ENCODE results near the gene SIL1.
"Not testable (repeated sequence)": the region's sequence is repeated elsewhere in the genome, so short reads cannot be mapped to it uniquely, and the experiment has no call there.

Gene SIL1

DNA sequence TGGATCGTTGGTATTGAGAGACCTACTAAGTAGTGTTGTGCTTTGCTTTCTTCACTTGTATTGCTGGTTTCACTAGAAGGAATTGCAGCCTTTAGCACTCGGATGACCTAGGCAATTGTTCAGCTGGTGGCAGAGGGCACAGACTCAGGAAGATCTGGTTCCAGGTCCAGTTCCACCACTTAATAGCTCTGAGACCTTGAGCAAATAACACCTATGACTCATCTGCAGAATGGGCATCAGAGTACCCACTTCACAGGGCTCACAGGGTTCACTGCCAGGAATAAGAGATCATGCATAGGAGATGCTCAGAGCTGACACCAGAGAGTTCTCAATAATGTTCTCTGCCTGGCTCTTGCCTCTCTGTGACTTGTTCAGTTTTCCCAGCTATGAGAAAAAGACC lies 133.6 kb downstream of the SIL1 start:
- Histone ChIP-seq H3K27me3 (ENCODE audit: insufficient read depth, low read length) (no peaks in the 10 kb centered on the region), H3K4me3 (ENCODE audit: low read length) (no peak overlapping the region), H3K36me3 (ENCODE audit: insufficient read depth, low read length) (no peaks in the 10 kb centered on the region), H3K27ac (ENCODE audit: low read depth, low read length) (no peak overlapping the region), H3K9me3 (ENCODE audit: insufficient read depth, low read depth, low read length) (no peaks in the 10 kb centered on the region), H3K4me1 (ENCODE audit: insufficient read depth, low read length) (peaks cover 8% of the 10 kb centered on the region), H3K9ac (ENCODE audit: low read depth, low read length) (no peak overlapping the region)
- 88% methylated on average over 2 of the region's 2 CpGs for WGBS

DNA sequence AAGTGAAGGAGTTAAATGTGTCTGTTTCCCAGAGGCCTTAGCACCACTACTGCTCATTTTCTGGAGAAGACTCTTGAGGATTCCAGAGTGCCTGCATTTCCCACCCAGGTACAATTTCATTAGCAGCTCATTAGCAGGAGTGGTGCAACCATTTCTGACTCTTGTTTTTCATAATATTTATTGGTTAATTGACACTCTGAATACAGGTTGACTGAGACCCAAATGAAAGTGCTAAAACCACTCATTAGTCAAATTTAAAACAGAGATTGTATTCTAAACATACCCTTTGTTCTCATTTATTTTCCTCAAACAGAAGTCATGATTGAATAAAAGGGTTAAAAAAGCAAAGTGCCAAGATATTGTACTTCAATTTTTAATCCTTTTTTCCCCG lies 134.5 kb downstream of the SIL1 start:
- H3K27ac ChIP-seq (ENCODE audit: low read depth, low read length), result no peak overlapping the region
- no peaks in the 10 kb centered on the region for H3K36me3 ChIP-seq (ENCODE audit: insufficient read depth, low read length)
- no peaks in the 10 kb centered on the region for H3K9me3 ChIP-seq (ENCODE audit: insufficient read depth, low read depth, low read length)
- H3K4me3 ChIP-seq (ENCODE audit: low read length), result no peak overlapping the region
- no peak overlapping the region for H3K9ac ChIP-seq (ENCODE audit: low read depth, low read length)
- H3K4me1 ChIP-seq (ENCODE audit: insufficient read depth, low read length), result peaks cover 8% of the 10 kb centered on the region
- H3K27me3 ChIP-seq (ENCODE audit: insufficient read depth, low read length), result no peaks in the 10 kb centered on the region
- WGBS, result 90% methylated on average over 1 of the region's 1 CpG

GRCh38 chr5:139062910-139063663 lies 135.1 kb downstream of the SIL1 start:
- H3K36me3 ChIP-seq (ENCODE audit: insufficient read depth, low read length), result no peaks in the 10 kb centered on the region
- peaks cover 8% of the 10 kb centered on the region for H3K4me1 ChIP-seq (ENCODE audit: insufficient read depth, low read length)
- no peak overlapping the region for H3K4me3 ChIP-seq (ENCODE audit: low read length)
- no peaks in the 10 kb centered on the region for H3K9me3 ChIP-seq (ENCODE audit: insufficient read depth, low read depth, low read length)
- H3K27ac ChIP-seq (ENCODE audit: low read depth, low read length), result no peak overlapping the region
- 100% methylated on average over 1 of the region's 1 CpG for WGBS
- no peak overlapping the region for H3K9ac ChIP-seq (ENCODE audit: low read depth, low read length)
- no peaks in the 10 kb centered on the region for H3K27me3 ChIP-seq (ENCODE audit: insufficient read depth, low read length)

DNA sequence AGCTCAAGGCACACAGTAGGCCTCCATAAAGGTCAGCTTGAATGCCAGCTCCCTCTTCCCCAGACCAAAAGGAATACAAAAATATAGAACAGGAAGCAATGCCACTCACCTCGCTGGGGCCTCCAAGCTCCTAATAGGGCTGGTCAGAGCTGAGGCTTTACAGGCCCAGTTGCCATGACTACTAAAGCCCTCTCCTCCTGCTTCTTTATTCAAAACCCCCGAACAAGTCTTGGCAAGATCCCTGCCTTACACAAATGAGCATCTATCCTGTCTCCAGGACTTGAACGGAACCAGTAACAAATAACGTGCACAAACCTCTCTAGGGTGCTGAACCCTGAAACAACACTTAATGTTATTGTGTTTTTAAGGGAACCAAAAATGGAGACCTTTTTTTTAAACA lies 136.3 kb downstream of the SIL1 start:
- Histone ChIP-seq H3K9ac (ENCODE audit: low read depth, low read length) (no peak overlapping the region), H3K4me1 (ENCODE audit: insufficient read depth, low read length) (peaks cover 8% of the 10 kb centered on the region), H3K36me3 (ENCODE audit: insufficient read depth, low read length) (no peaks in the 10 kb centered on the region), H3K9me3 (ENCODE audit: insufficient read depth, low read depth, low read length) (no peaks in the 10 kb centered on the region), H3K27ac (ENCODE audit: low read depth, low read length) (no peak overlapping the region), H3K27me3 (ENCODE audit: insufficient read depth, low read length) (no peaks in the 10 kb centered on the region), H3K4me3 (ENCODE audit: low read length) (no peak overlapping the region)
- 70% methylated on average over 4 of the region's 4 CpGs for WGBS

DNA sequence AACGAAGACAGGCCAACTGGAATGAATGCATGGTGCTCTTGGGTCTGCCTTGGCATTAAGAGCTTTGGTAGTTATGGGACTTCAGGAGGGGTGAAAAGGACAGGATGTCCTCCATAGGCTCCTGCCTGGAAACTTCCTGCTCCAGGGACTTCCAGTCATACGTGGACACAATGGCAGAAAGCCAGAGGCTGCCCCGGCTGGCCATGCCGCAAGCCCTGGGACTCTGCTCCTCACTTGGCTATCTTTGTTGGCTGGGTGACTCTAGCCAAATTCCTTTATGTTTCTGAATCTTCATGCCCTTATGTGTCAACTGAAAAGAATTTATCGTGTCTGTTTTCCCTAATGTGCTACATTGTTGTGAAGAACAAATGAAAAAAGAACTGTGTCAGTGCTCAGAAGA lies 136.9 kb downstream of the SIL1 start:
- 76% methylated on average over 5 of the region's 5 CpGs for WGBS
- H3K9ac ChIP-seq (ENCODE audit: low read depth, low read length), result no peak overlapping the region
- no peaks in the 10 kb centered on the region for H3K36me3 ChIP-seq (ENCODE audit: insufficient read depth, low read length)
- H3K4me1 ChIP-seq (ENCODE audit: insufficient read depth, low read length), result peaks cover 8% of the 10 kb centered on the region
- no peaks in the 10 kb centered on the region for H3K27me3 ChIP-seq (ENCODE audit: insufficient read depth, low read length)
- no peak overlapping the region for H3K4me3 ChIP-seq (ENCODE audit: low read length)
- no peak overlapping the region for H3K27ac ChIP-seq (ENCODE audit: low read depth, low read length)
- no peaks in the 10 kb centered on the region for H3K9me3 ChIP-seq (ENCODE audit: insufficient read depth, low read depth, low read length)

DNA sequence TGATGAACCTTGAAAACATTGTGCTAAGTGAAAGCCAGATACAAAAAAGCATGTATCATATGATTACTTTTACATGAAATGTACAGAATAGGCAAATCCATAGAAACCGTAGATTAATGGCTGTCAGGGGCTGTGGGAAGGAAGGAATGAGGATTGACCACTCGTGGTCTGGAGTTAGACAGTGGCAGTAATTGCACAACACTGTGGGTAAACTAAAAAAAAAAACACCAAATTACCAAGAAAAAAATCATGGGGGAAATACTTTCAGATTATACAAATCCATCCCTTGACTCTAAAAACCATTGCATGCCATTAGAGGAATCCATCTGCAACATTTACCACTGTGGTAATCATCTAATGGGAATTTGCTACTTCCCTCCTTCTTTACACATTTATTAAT lies 140.0 kb downstream of the SIL1 start:
- 87% methylated on average over 2 of the region's 2 CpGs for WGBS
- H3K4me1 ChIP-seq (ENCODE audit: insufficient read depth, low read length), result peaks cover 12% of the 10 kb centered on the region
- no peak overlapping the region for H3K4me3 ChIP-seq (ENCODE audit: low read length)
- H3K9ac ChIP-seq (ENCODE audit: low read depth, low read length), result no peak overlapping the region
- H3K27me3 ChIP-seq (ENCODE audit: insufficient read depth, low read length), result no peaks in the 10 kb centered on the region
- 0 out of 2 replicates have a peak, but pooled peaks cover 6% of the 10 kb centered on the region for H3K9me3 ChIP-seq (ENCODE audit: insufficient read depth, low read depth, low read length)
- H3K27ac ChIP-seq (ENCODE audit: low read depth, low read length), result no peak overlapping the region
- H3K36me3 ChIP-seq (ENCODE audit: insufficient read depth, low read length), result no peaks in the 10 kb centered on the region

DNA sequence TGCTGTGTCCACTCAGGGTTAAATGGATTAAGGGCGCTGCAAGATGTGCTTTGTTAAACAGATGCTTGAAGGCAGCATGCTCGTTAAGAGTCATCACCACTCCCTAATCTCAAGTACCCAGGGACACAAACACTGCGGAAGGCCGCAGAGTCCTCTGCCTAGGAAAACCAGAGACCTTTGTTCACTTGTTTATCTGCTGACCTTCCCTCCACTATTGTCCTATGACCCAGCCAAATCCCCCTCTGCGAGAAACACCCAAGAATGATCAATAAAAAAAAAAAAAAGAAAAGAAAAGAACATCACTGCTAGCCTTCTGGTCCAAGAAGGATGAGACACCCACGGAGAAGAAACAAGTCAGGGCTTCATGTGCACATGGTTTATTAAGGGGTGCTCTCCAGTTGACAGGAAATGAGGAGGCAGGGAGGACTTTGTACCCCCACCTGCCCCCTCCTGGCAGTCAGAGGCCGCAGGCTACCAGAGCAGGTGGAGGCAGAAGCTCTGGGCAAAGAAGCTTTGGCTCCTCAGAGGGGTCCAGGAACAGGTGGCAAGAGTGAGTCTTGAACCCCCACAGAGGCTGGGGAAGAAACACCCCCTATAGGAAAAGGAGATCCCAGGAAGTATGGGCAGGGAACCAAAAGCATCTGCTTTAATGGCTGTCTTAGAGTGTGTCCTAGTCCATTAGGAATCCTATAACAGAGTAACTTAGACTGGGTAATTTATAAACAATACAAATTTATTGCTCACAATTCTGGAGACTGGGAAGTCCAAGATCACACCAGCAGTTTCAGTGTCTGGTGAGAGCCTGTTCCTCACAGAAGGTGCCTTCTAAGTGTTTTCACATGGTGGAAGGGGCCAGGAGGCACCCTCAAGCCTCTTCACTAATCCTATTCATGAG lies 140.9 kb downstream of the SIL1 start:
- 96% methylated on average over 2 of the region's 7 CpGs for WGBS
- not testable (repeated sequence) for H3K36me3 ChIP-seq (ENCODE audit: insufficient read depth, low read length); H3K4me3 ChIP-seq (ENCODE audit: low read length); H3K9ac ChIP-seq (ENCODE audit: low read depth, low read length); H3K27me3 ChIP-seq (ENCODE audit: insufficient read depth, low read length); H3K9me3 ChIP-seq (ENCODE audit: insufficient read depth, low read depth, low read length); H3K27ac ChIP-seq (ENCODE audit: low read depth, low read length)
- H3K4me1 ChIP-seq (ENCODE audit: insufficient read depth, low read length), result peaks cover 12% of the 10 kb centered on the region

GRCh38 chr5:139052975-139053374 lies 145.2 kb downstream of the SIL1 start:
- Histone ChIP-seq H3K9me3 (ENCODE audit: insufficient read depth, low read depth, low read length) (0 out of 2 replicates have a peak, but pooled peaks cover 6% of the 10 kb centered on the region), H3K27ac (ENCODE audit: low read depth, low read length) (peak overlapping the region; percentile 24; the same call in 1 of the 2 replicates), H3K9ac (ENCODE audit: low read depth, low read length) (no peak overlapping the region), H3K4me1 (ENCODE audit: insufficient read depth, low read length) (peaks cover 15% of the 10 kb centered on the region), H3K4me3 (ENCODE audit: low read length) (no peak overlapping the region), H3K27me3 (ENCODE audit: insufficient read depth, low read length) (no peaks in the 10 kb centered on the region), H3K36me3 (ENCODE audit: insufficient read depth, low read length) (no peaks in the 10 kb centered on the region)

DNA sequence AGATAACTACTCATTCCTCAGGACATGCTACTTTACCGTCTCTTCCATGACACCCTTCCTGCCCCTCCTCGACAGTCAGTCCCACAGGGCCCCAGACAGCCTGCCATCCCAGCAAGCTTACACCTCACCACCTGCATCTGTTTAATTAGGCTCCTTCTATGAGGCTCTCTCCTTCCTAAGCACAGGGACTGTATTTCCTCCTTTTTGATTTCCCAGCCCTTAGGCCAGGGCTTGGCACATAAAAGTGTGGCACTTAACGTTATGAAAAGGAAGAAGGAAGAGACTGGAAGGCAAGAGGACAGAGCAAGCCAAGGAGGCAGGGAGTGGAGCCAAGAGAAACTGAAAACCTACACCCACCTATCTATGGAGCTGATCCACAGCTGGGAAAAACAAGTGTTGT lies 146.8 kb downstream of the SIL1 start:
- 85% methylated on average over 3 of the region's 3 CpGs for WGBS
- H3K27ac ChIP-seq (ENCODE audit: low read depth, low read length), result no peak overlapping the region
- 0 out of 2 replicates have a peak, but pooled peaks cover 6% of the 10 kb centered on the region for H3K9me3 ChIP-seq (ENCODE audit: insufficient read depth, low read depth, low read length)
- no peak overlapping the region for H3K9ac ChIP-seq (ENCODE audit: low read depth, low read length)
- peaks cover 15% of the 10 kb centered on the region for H3K4me1 ChIP-seq (ENCODE audit: insufficient read depth, low read length)
- no peaks in the 10 kb centered on the region for H3K36me3 ChIP-seq (ENCODE audit: insufficient read depth, low read length)
- H3K4me3 ChIP-seq (ENCODE audit: low read length), result no peak overlapping the region
- H3K27me3 ChIP-seq (ENCODE audit: insufficient read depth, low read length), result no peaks in the 10 kb centered on the region

- Histone ChIP-seq H3K9me3 (ENCODE audit: insufficient read depth, low read depth, low read length) (0 out of 2 replicates have a peak, but pooled peaks cover 6% of the 10 kb centered on the region), H3K27ac (ENCODE audit: low read depth, low read length) (no peak overlapping the region), H3K27me3 (ENCODE audit: insufficient read depth, low read length) (no peaks in the 10 kb centered on the region), H3K9ac (ENCODE audit: low read depth, low read length) (no peak overlapping the region), H3K4me3 (ENCODE audit: low read length) (no peak overlapping the region), H3K4me1 (ENCODE audit: insufficient read depth, low read length) (peaks cover 15% of the 10 kb centered on the region), H3K36me3 (ENCODE audit: insufficient read depth, low read length) (no peaks in the 10 kb centered on the region)
These were observed 147.7 kb downstream of the SIL1 start for GRCh38 chr5:139050432-139050831.

GRCh38 chr5:139049780-139050179 lies 148.4 kb downstream of the SIL1 start:
- Histone ChIP-seq H3K27ac (ENCODE audit: low read depth, low read length) (no peak overlapping the region), H3K36me3 (ENCODE audit: insufficient read depth, low read length) (no peaks in the 10 kb centered on the region), H3K9ac (ENCODE audit: low read depth, low read length) (no peak overlapping the region), H3K27me3 (ENCODE audit: insufficient read depth, low read length) (no peaks in the 10 kb centered on the region), H3K4me1 (ENCODE audit: insufficient read depth, low read length) (peaks cover 15% of the 10 kb centered on the region), H3K9me3 (ENCODE audit: insufficient read depth, low read depth, low read length) (0 out of 2 replicates have a peak, but pooled peaks cover under 1% of the 10 kb centered on the region), H3K4me3 (ENCODE audit: low read length) (no peak overlapping the region)
- 84% methylated on average over 1 of the region's 1 CpG for WGBS
